Inflammatory macrophage (primary cell): ENCODE measurements around the gene TSSC4.

ENCODE experiments used
- DNase-seq, 2 donors: peaks; one replicate each; pipeline ENCODE4 v3.0.0-alpha.2; 2020 to 2022

The TSSC4 gene

GRCh38 chr11:2450321-2451041, 49.9 kb downstream of the TSSC4 start:
- DNase-seq: no peak

- DNase-seq: no peak
These were observed 50.8 kb downstream of the TSSC4 start for GRCh38 chr11:2451336-2451735.

GRCh38 chr11:2451916-2452315, 51.4 kb downstream of the TSSC4 start:
- no peak for DNase-seq

GRCh38 chr11:2452321-2453012, 51.9 kb downstream of the TSSC4 start:
- no peak for DNase-seq

- no peak for DNase-seq
These were observed 52.9 kb downstream of the TSSC4 start for GRCh38 chr11:2453436-2453835.
